Bronchial epithelial cell (primary cell): ENCODE results near the gene EMP3. TPM values are rescaled to one million over a fixed set of nuclear protein-coding genes. Genes with fewer than 3 reads are reported as not detected.

Source experiments
- DNase-seq: peaks from one replicate; pipeline ENCODE4 v3.0.0-alpha.2; 2010; ENCODE audit warnings: low read depth
- FAIRE-seq: peaks from 2 replicates; lab custom pipeline; 2011; peaks lifted over from hg19 to GRCh38; lab: Jason Lieb, UNC
- H3K27me3 ChIP-seq: 2 replicates; pipeline ENCODE4 v1.5.1; 2011; ENCODE audit warnings: low read length; ENCODE audit not compliant: control insufficient read depth, insufficient read depth
- H3K36me3 ChIP-seq: 2 replicates; pipeline ENCODE4 v1.5.1; 2011; ENCODE audit warnings: low read length; ENCODE audit not compliant: control insufficient read depth, insufficient read depth
- H3K4me3 ChIP-seq: 2 replicates; pipeline ENCODE4 v1.5.1; 2011; ENCODE audit warnings: mild to moderate bottlenecking, low read depth, low read length, control low read depth
- total RNA-seq: library from RNA; depleted of rRNA; stranded (reverse); fragments of >200 nt; gene quantifications from 2 replicates; pipeline ENCODE4 v1.2.1, GENCODE V29; 2014
- TF ChIP-seq, protein P1 (sequence below): IDR thresholded peaks from 2 replicates; pipeline ENCODE4 v1.5.1; 2011; ENCODE audit warnings: mild to moderate bottlenecking, moderate library complexity, low read length, control low read depth, inconsistent platforms; ENCODE audit not compliant: insufficient read depth, severe bottlenecking

EMP3 gene
- total RNA-seq, 1 donor from 2014 or later: 9.0 TPM

DNA sequence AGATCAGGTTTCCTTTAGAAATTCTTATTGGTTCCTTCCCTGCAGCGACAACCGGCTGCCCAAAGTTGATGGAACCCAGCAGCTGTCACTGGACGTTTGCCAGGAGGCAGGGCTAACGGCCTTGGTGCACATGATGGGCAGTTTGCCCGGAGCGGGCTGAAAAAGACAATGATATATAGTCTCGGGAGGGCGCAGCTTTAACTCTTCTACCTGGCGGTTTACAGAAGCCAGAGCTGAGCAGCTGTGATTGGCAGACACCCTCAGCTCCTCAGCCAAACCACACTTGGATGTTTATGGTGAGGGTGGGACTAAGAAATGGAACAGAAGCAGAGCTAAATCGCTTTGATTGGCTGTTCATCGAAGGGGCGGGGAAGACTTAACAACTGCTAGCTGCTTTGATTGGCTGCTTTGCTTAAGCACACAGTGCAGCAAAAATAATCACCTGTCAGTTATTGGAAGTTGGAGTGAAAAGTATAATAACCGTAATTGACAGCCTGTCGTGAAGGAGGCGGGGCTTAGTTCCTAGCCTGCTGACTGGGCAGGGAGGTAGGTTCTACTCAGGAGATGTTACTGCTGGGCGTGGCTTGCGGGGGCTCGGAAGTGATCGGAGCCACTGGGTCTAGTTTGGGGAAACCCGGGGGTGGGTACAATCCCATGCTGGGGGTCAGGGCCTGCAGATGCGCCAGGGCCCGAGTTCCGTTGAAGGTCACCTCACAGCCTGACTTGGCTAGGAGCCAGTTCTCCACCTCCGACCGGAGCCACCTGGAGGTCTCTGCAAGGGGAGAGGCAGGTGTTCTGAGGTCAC, 7.5 kb downstream of the EMP3 start:
- DNase-seq (peak; percentile 100), FAIRE-seq (peak; percentile 84)
- TF ChIP-seq, protein P1, sequence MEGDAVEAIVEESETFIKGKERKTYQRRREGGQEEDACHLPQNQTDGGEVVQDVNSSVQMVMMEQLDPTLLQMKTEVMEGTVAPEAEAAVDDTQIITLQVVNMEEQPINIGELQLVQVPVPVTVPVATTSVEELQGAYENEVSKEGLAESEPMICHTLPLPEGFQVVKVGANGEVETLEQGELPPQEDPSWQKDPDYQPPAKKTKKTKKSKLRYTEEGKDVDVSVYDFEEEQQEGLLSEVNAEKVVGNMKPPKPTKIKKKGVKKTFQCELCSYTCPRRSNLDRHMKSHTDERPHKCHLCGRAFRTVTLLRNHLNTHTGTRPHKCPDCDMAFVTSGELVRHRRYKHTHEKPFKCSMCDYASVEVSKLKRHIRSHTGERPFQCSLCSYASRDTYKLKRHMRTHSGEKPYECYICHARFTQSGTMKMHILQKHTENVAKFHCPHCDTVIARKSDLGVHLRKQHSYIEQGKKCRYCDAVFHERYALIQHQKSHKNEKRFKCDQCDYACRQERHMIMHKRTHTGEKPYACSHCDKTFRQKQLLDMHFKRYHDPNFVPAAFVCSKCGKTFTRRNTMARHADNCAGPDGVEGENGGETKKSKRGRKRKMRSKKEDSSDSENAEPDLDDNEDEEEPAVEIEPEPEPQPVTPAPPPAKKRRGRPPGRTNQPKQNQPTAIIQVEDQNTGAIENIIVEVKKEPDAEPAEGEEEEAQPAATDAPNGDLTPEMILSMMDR: no peak
- H3K4me3 ChIP-seq: peak overlapping the region; percentile 48
- H3K36me3 ChIP-seq: no peaks in the 10 kb centered on the region
- no peaks in the 10 kb centered on the region for H3K27me3 ChIP-seq

DNA sequence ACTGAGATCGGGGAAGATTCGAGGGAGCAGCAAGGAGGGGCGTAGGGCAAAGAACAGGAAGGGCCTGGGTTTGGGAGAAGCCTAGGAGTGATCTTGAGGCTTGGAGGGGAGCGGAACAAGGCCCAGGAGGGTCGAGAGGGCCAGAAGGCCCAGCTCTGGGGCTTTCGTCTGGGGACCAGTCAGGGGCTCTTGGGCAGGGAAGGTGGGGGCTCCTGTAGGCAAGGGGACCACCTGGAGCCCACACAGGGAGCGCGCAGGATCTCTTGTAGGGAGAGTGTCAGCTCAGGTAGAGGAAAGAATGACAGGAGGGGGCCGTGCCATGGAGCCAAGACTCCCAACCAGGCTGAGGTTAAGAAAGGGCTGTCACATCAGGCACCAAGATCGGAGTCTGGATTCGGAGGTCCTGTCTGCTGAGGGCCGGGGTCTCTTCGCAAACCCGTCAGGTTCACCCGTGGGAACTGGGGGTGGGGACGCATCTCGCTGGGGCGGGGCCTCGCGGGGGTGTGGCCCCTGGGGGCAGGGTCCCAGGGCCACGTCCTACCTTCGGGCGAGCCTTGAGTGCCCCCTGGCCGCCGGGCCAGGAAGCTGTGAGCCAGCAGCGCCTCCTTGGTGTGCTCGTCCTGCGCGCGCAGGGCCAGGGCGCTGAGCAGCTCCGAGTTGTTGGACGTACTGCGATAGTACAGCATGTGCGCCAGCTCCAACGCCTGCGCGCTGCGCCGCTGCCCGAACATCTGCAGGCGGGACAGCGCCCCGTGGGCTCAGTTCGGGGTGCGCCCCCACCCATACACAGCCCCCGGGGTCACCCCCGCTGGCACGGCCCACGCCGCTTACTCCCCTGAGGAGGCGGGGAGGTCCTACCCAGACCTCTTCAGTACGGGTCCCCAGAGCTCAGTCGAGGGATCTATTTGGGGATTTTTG, 8.4 kb downstream of the EMP3 start:
- Histone ChIP-seq H3K36me3 (no peaks in the 10 kb centered on the region), H3K4me3 (peak overlapping the region; percentile 48), H3K27me3 (no peaks in the 10 kb centered on the region)
- TF ChIP-seq, protein P1: peak; percentile 97
- DNase-seq: peak; percentile 82
- no peak for FAIRE-seq

DNA sequence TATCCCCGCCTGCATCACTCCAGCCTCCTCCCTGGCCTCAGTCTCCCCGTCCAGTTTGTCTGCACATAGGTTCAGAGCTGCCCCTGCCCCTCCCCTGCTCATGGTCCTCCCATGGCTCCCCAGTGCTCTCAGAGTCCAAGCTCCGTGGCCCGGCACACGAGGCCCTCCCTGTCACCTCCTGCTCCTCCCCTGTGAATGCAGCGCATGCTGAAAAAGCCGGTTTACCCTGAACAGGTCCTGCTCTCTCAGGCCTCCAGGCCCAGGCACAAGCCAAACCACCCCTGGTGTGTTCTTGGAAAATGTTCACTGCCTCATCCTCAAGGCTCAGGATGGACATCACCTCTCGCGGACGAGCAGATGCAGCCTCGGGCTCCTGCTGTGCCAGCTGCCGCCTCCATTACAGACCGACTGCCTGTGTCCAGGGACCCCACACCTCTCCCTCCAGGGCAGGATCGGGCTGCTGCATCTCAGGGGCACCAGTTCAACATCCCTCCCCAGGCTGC, 13.0 kb downstream of the EMP3 start:
- Histone ChIP-seq H3K36me3 (no peaks in the 10 kb centered on the region), H3K4me3 (no peak overlapping the region), H3K27me3 (no peaks in the 10 kb centered on the region)
- DNase-seq: no peak
- no peak for FAIRE-seq
- TF ChIP-seq, protein P1: no peak

DNA sequence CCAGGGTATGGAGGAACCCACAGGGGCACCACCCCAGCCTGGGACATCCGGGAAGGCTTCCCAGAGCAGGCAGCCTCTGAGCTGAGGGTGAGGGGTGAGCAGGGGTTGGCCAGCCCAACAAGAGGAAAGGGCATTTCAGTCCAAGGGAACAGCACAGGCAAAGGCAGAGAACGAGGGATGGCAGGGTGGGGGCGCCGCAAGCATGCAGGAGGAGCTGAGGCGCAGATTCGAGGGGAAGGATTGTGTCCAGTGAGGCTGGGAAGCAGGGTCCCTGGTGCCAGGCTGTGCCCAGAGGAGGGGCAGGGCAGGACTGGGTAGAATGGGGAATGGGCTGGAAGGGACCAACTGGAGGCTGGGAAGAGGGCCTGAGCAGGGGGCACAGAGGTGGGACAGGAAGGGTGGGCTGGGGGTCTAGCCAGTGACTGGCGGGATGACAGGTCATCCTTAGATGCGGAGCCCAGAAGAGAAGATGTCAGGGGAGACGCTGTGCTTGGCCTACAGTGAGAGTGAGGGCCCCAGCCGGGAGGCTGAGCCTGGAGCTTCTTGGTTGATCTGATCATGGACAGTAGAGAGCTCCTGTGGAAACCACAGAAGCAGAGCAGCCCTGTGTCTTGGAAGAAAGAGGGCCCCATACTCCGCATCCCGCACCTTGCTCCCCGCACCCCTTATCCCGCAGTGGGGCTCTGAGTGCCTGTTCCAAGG, 13.6 kb downstream of the EMP3 start:
- no peaks in the 10 kb centered on the region for H3K27me3 ChIP-seq
- FAIRE-seq: no peak
- DNase-seq: no peak
- no peaks in the 10 kb centered on the region for H3K36me3 ChIP-seq
- TF ChIP-seq, protein P1: no peak
- H3K4me3 ChIP-seq: no peak overlapping the region

DNA sequence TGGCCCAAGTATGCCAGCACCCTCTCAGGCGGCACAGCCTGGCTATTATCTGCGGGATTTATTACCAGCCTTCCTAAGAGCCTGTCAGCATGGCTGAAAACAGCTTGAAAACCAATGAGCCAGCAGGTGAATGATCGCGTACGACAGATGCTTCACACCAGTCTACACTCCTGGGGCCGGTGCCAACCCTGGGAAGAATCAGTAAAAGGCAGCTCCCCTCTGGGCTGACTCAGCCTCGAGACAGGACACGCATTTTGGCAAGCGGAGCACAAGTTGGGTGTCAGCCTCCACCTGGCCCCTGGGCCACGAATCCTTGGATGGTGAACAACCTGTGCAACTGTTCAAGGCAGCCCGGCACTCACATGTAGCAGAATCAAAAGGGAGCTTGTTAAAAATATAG, 15.6 kb downstream of the EMP3 start:
- FAIRE-seq (peak; percentile 13), DNase-seq (peak; percentile 83)
- no peak overlapping the region for H3K4me3 ChIP-seq
- H3K36me3 ChIP-seq: no peaks in the 10 kb centered on the region
- TF ChIP-seq, protein P1: no peak
- no peaks in the 10 kb centered on the region for H3K27me3 ChIP-seq
